ENCODE data around the gene ATP6V0A1.
"Not testable (repeated sequence)": the region's sequence is repeated elsewhere in the genome, so short reads cannot be mapped to it uniquely, and the experiment has no call there.

The ATP6V0A1 gene

GRCh38 chr17:42535155-42536047 lies 76.7 kb downstream of the ATP6V0A1 start:
- no peak for DNase-seq (ENCODE audit: low read depth)
- TF ChIP-seq, protein P1, sequence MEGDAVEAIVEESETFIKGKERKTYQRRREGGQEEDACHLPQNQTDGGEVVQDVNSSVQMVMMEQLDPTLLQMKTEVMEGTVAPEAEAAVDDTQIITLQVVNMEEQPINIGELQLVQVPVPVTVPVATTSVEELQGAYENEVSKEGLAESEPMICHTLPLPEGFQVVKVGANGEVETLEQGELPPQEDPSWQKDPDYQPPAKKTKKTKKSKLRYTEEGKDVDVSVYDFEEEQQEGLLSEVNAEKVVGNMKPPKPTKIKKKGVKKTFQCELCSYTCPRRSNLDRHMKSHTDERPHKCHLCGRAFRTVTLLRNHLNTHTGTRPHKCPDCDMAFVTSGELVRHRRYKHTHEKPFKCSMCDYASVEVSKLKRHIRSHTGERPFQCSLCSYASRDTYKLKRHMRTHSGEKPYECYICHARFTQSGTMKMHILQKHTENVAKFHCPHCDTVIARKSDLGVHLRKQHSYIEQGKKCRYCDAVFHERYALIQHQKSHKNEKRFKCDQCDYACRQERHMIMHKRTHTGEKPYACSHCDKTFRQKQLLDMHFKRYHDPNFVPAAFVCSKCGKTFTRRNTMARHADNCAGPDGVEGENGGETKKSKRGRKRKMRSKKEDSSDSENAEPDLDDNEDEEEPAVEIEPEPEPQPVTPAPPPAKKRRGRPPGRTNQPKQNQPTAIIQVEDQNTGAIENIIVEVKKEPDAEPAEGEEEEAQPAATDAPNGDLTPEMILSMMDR (IDR thresholded peaks at IDR 0.05; ENCODE audit: low read length, missing control alignments) = no peak
- peak overlapping the region; percentile 62 for H3K4me3 ChIP-seq (replicated peaks; ENCODE audit: low read depth, low read length)

DNA sequence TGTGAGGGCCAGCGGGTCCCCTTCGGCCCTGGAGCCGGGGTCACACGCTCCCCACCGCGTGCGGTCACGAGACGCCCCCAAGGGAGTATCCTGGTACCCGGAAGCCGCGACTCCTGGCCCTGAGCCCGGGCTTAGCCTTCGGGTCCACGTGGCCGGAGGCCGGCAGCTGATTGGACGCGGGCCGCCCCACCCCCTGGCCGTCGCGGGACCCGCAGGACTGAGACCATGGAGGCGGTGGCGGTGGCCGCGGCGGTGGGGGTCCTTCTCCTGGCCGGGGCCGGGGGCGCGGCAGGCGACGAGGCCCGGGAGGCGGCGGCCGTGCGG lies 77.3 kb downstream of the ATP6V0A1 start, which contains the start of gene NAGLU:
TSS of gene NAGLU (plus strand) at position 194 of the 324 bp plus-strand sequence. CDS start at position 226, 32 bp downstream.
- DNase-seq (ENCODE audit: low read depth) = peak; percentile 89
- TF ChIP-seq, protein P1 (IDR thresholded peaks at IDR 0.05; ENCODE audit: low read length, missing control alignments) = no peak
- peak within 1 kb of the TSS; percentile 62 for H3K4me3 ChIP-seq (replicated peaks; ENCODE audit: low read depth, low read length)

- H3K4me3 ChIP-seq (replicated peaks; ENCODE audit: low read depth, low read length) = peak overlapping the region; percentile 62
- TF ChIP-seq, protein P1 (IDR thresholded peaks at IDR 0.05; ENCODE audit: low read length, missing control alignments) = no peak
- DNase-seq (ENCODE audit: low read depth) = peak; percentile 87
Measured at GRCh38 chr17:42536372-42537155, 77.9 kb downstream of the ATP6V0A1 start.

- peak overlapping the region; percentile 62 for H3K4me3 ChIP-seq (replicated peaks; ENCODE audit: low read depth, low read length)
- TF ChIP-seq, protein P1 (IDR thresholded peaks at IDR 0.05; ENCODE audit: low read length, missing control alignments) = no peak
- DNase-seq (ENCODE audit: low read depth) = no peak
Measured at GRCh38 chr17:42537156-42537805, 78.6 kb downstream of the ATP6V0A1 start.

DNA sequence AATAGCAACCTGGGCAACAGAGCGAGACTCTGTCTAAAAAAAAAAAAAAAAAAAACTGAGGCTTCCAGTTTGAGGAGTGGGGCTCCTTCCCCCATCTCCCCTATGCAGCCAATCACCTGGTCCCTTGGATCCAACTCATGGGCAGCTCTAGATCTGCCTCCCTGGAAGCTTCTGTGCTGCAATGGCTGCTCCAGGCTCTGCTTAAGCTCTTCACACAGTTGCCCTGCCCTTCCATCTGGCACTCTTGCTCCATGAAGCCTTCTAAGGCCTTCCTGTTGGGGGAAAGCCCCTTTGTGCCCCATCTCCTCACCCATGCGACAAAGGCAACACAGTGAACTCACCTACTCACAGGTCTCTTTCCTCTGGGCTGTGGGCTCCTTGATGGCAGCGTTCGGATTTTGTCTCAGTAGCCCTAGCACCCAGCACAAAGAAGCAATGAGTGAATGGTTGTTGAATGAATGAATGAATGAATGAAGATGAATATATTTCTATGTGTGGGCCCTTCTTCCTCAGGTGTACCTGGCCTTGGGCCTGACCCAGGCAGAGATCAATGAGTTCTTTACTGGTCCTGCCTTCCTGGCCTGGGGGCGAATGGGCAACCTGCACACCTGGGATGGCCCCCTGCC lies 79.3 kb downstream of the ATP6V0A1 start:
- no peak overlapping the region for H3K4me3 ChIP-seq (replicated peaks; ENCODE audit: low read depth, low read length)
- no peak for DNase-seq (ENCODE audit: low read depth)
- TF ChIP-seq, protein P1 (IDR thresholded peaks at IDR 0.05; ENCODE audit: low read length, missing control alignments) = no peak

GRCh38 chr17:42538482-42538881 lies 79.8 kb downstream of the ATP6V0A1 start:
- TF ChIP-seq, protein P1 (IDR thresholded peaks at IDR 0.05; ENCODE audit: low read length, missing control alignments) = no peak
- no peak for DNase-seq (ENCODE audit: low read depth)
- no peak overlapping the region for H3K4me3 ChIP-seq (replicated peaks; ENCODE audit: low read depth, low read length)

DNA sequence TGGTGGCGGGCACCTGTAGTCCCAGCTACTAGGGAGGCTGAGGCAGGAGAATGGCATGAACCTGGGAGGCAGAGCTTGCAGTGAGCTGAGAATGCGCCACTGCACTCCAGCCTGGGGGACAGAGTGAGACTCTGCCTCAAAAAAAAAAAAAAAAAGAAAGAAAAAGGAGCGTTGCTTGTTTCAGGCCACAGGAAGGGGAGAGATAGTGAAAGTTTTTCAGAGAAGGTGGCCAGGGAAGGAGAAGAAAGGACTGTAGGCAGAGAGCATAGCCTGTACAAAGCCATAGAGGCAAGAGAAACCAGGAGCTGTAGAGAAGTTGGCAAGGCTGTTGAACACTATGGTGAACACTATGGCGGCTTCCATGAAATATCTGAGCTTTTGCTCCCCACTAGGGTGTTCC lies 81.9 kb downstream of the ATP6V0A1 start:
- H3K4me3 ChIP-seq (replicated peaks; ENCODE audit: low read depth, low read length); DNase-seq (ENCODE audit: low read depth): not testable (repeated sequence)

Measured in fibroblast of pulmonary artery (primary cell).